ENCODE measurements around the gene AUTS2.

DNA sequence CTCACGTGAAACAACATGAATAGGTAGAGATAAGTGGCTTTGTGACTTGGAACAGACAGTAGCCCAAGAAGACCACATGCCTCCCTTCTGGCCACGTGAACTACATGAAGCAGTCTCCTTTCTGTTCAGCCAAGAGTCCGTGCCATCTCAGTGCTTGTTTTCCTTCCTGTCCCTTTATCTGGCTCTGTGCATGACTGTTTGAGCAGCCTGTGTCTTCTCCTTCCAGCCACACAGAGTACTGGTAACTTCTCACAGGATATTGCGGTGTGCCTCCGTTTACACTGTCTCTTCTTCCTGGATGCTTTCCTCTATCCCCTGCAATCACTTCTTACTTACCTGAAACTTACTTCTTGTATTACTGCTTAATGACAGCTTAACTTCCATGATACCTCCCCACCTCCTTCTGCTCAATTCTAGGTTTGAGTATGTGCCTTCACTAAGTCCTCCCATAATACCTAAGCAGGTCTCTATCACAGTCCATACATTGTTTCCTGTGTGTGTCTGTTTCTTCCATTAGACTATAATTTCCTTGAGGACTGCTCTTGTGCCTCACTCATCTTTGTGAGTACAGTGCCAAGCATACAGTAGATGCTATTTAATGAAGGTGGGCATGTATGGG, 748.7 kb downstream of the AUTS2 start:
- TF ChIP-seq, protein P1, sequence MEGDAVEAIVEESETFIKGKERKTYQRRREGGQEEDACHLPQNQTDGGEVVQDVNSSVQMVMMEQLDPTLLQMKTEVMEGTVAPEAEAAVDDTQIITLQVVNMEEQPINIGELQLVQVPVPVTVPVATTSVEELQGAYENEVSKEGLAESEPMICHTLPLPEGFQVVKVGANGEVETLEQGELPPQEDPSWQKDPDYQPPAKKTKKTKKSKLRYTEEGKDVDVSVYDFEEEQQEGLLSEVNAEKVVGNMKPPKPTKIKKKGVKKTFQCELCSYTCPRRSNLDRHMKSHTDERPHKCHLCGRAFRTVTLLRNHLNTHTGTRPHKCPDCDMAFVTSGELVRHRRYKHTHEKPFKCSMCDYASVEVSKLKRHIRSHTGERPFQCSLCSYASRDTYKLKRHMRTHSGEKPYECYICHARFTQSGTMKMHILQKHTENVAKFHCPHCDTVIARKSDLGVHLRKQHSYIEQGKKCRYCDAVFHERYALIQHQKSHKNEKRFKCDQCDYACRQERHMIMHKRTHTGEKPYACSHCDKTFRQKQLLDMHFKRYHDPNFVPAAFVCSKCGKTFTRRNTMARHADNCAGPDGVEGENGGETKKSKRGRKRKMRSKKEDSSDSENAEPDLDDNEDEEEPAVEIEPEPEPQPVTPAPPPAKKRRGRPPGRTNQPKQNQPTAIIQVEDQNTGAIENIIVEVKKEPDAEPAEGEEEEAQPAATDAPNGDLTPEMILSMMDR (IDR thresholded peaks at IDR 0.05), result no peak
- TF ChIP-seq POLR2A (IDR thresholded peaks at IDR 0.05), result no peak
- TF ChIP-seq POLR2AphosphoS5 (IDR thresholded peaks at IDR 0.05), result no peak

Data from breast epithelium (tissue), 3 donors.